ENCODE data around the gene KLK1. TPM values are rescaled to one million over a fixed set of nuclear protein-coding genes. Genes with fewer than 3 reads are reported as not detected.
A peak's percentile ranks its signal among the peaks of the same experiment; 100 is the strongest.

Gene KLK1
- total and polyA plus RNA-seq, 10 of the 15 experiments (the other 5 are each of a cell fraction or from before 2014, with no cell fraction given): 3.4 to 27.5 (median 20.2) TPM

DNA sequence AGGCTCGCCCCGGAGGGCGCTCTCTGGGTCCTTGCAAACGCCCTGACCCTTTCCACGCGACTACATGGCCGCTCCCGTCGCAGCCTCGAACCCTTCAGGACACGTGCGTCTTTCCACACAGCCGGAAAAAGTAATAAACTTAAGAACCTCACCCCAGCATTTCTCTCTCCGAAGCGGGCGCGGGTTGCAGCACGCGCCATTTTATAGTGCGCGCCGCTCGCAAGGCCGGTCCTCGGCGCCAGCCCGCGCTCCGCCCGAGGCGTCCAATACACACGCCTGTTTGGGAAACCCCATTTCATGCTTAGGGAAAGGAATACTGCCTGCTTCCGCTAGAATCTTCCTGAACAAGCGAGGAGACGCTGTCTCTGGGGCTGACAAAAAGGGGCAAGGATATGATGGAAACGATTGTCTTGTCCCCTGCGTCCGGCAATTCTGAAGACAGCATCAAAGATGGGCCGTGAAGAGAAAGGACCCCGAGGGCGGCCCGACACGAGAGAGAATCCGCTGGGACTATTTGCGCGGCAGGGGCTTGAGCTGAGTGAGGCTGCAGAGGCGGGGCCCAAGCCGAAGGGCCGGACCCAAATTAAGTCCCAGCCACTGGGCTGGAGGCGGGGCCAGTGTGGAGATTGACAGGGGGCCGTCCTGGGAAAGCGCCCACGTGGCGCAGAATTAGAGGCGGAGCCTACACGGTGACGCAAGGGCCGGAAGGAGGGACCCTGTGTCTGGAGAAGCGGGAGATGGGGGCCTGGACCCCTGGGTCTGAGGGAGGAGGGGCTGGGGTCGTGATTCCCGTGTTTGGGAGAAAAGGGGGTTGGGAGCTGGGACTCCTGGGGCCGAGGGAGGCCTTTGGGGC, 18.9 kb downstream of the KLK1 start (continued):
- TF ChIP-seq TCF7 (IDR thresholded peaks at IDR 0.05; ENCODE audit: borderline replicate concordance) (no peak; the same call in 1 of the 2 replicates), NFIC (IDR thresholded peaks at IDR 0.05; ENCODE audit: low read depth, low read length) (peak; percentile 70; the same call in 1 of the 2 replicates), CHD4 (IDR thresholded peaks at IDR 0.05) (no peak), RAD21 (IDR thresholded peaks at IDR 0.05; ENCODE audit: insufficient read depth, low read depth, low read length) (0 out of 2 replicates have a peak, but pooled peaks have one; percentile 8), ZSCAN29 (IDR thresholded peaks at IDR 0.05) (no peak), BHLHE40 (IDR thresholded peaks at IDR 0.05; ENCODE audit: borderline replicate concordance in 1 of 2, low read depth in 2 of 2, low read length in 1 of 2) (peak in 1 of 2 experiments; percentile 78; a peak in 3 of 4 replicates), HDGF (IDR thresholded peaks at IDR 0.05) (peak; percentile 52; the same call in 1 of the 2 replicates), CEBPB (IDR thresholded peaks at IDR 0.05; ENCODE audit: borderline replicate concordance in 1 of 2, low read depth in 2 of 2, low read length in 2 of 2) (peak in 1 of 2 experiments; percentile 46; a peak in 1 of 4 replicates), IKZF1 (conservative IDR thresholded peaks at IDR 0.05) (peak; percentile 85), IKZF2 (IDR thresholded peaks at IDR 0.05) (peak; percentile 18 to 70; a peak in 1 of 4 replicates), NBN (IDR thresholded peaks at IDR 0.05) (peak; percentile 97), RAD51 (IDR thresholded peaks at IDR 0.05) (peak; percentile 94), CHD2 (IDR thresholded peaks at IDR 0.05; ENCODE audit: borderline replicate concordance, low read depth, low read length) (peak; percentile 94), MEF2B (IDR thresholded peaks at IDR 0.05; ENCODE audit: partially characterized antibody, poor library complexity, severe bottlenecking) (peak; percentile 81), KDM1A (IDR thresholded peaks at IDR 0.05; ENCODE audit: borderline replicate concordance) (no peak), MTA2 (IDR thresholded peaks at IDR 0.05; ENCODE audit: low read depth) (peak; percentile 50; the same call in 1 of the 2 replicates)
- TF ChIP-seq, protein P1, sequence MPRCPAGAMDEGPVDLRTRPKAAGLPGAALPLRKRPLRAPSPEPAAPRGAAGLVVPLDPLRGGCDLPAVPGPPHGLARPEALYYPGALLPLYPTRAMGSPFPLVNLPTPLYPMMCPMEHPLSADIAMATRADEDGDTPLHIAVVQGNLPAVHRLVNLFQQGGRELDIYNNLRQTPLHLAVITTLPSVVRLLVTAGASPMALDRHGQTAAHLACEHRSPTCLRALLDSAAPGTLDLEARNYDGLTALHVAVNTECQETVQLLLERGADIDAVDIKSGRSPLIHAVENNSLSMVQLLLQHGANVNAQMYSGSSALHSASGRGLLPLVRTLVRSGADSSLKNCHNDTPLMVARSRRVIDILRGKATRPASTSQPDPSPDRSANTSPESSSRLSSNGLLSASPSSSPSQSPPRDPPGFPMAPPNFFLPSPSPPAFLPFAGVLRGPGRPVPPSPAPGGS (IDR thresholded peaks at IDR 0.05; ENCODE audit: borderline replicate concordance, insufficient read depth, low read depth, low read length, poor library complexity, severe bottlenecking): peak; percentile 53
- TF ChIP-seq, protein P2, sequence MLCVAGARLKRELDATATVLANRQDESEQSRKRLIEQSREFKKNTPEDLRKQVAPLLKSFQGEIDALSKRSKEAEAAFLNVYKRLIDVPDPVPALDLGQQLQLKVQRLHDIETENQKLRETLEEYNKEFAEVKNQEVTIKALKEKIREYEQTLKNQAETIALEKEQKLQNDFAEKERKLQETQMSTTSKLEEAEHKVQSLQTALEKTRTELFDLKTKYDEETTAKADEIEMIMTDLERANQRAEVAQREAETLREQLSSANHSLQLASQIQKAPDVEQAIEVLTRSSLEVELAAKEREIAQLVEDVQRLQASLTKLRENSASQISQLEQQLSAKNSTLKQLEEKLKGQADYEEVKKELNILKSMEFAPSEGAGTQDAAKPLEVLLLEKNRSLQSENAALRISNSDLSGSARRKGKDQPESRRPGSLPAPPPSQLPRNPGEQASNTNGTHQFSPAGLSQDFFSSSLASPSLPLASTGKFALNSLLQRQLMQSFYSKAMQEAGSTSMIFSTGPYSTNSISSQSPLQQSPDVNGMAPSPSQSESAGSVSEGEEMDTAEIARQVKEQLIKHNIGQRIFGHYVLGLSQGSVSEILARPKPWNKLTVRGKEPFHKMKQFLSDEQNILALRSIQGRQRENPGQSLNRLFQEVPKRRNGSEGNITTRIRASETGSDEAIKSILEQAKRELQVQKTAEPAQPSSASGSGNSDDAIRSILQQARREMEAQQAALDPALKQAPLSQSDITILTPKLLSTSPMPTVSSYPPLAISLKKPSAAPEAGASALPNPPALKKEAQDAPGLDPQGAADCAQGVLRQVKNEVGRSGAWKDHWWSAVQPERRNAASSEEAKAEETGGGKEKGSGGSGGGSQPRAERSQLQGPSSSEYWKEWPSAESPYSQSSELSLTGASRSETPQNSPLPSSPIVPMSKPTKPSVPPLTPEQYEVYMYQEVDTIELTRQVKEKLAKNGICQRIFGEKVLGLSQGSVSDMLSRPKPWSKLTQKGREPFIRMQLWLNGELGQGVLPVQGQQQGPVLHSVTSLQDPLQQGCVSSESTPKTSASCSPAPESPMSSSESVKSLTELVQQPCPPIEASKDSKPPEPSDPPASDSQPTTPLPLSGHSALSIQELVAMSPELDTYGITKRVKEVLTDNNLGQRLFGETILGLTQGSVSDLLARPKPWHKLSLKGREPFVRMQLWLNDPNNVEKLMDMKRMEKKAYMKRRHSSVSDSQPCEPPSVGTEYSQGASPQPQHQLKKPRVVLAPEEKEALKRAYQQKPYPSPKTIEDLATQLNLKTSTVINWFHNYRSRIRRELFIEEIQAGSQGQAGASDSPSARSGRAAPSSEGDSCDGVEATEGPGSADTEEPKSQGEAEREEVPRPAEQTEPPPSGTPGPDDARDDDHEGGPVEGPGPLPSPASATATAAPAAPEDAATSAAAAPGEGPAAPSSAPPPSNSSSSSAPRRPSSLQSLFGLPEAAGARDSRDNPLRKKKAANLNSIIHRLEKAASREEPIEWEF (IDR thresholded peaks at IDR 0.05; ENCODE audit: insufficient replicate concordance, low read depth, low read length): no peak
- TF ChIP-seq, protein P3, sequence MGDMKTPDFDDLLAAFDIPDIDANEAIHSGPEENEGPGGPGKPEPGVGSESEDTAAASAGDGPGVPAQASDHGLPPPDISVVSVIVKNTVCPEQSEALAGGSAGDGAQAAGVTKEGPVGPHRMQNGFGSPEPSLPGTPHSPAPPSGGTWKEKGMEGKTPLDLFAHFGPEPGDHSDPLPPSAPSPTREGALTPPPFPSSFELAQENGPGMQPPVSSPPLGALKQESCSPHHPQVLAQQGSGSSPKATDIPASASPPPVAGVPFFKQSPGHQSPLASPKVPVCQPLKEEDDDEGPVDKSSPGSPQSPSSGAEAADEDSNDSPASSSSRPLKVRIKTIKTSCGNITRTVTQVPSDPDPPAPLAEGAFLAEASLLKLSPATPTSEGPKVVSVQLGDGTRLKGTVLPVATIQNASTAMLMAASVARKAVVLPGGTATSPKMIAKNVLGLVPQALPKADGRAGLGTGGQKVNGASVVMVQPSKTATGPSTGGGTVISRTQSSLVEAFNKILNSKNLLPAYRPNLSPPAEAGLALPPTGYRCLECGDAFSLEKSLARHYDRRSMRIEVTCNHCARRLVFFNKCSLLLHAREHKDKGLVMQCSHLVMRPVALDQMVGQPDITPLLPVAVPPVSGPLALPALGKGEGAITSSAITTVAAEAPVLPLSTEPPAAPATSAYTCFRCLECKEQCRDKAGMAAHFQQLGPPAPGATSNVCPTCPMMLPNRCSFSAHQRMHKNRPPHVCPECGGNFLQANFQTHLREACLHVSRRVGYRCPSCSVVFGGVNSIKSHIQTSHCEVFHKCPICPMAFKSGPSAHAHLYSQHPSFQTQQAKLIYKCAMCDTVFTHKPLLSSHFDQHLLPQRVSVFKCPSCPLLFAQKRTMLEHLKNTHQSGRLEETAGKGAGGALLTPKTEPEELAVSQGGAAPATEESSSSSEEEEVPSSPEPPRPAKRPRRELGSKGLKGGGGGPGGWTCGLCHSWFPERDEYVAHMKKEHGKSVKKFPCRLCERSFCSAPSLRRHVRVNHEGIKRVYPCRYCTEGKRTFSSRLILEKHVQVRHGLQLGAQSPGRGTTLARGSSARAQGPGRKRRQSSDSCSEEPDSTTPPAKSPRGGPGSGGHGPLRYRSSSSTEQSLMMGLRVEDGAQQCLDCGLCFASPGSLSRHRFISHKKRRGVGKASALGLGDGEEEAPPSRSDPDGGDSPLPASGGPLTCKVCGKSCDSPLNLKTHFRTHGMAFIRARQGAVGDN (IDR thresholded peaks at IDR 0.05): peak; percentile 82
